Caco-2 (cell line): Measurements from ENCODE around the gene CYP24A1. TPM values are rescaled to one million over a fixed set of nuclear protein-coding genes. Genes with fewer than 3 reads are reported as not detected.

ENCODE experiments used
- BruUV-seq: library from RNA; stranded (reverse); fragments of 400-500 nt; replicated peaks from 2 replicates; lab custom pipeline; 2021; lab: Mats Ljungman, UMichigan
- CTCF ChIA-PET: fragments of 300-600 bp; sonication (Branson Sonifier 250); formaldehyde crosslinking; loops from one replicate; lab custom pipeline; 2022; ENCODE audit warnings: antibody characterized with exemption; lab: Charles Lee
- POLR2A ChIA-PET: fragments of 300-600 bp; sonication (Branson Sonifier 250); formaldehyde crosslinking; loops from one replicate; lab custom pipeline; 2022; ENCODE audit warnings: antibody characterized with exemption; lab: Charles Lee
- DNase-seq, 2 experiments: peaks; one replicate each; pipeline versions ENCODE4 v3.0.0 to v3.0.0-alpha.2; 2020 to 2022
- H3K27me3 ChIP-seq: replicated peaks from 2 replicates; pipeline ENCODE4 v1.6.0; 2011; ENCODE audit warnings: low read length; ENCODE audit not compliant: control insufficient read depth, insufficient read depth
- H3K36me3 ChIP-seq: 2 replicates; pipeline ENCODE4 v1.5.1; 2011; ENCODE audit warnings: low read length; ENCODE audit not compliant: control insufficient read depth, insufficient read depth
- H3K4me1 ChIP-seq: fragments of 250-450 bp; sonication (Bioruptor Pico); 2 replicates; pipeline ENCODE4 v1.5.1; 2020; ENCODE audit warnings: mild to moderate bottlenecking
- H3K4me3 ChIP-seq: 2 replicates; pipeline ENCODE4 v1.5.1; 2011; ENCODE audit warnings: low read depth, mild to moderate bottlenecking, control low read depth, low read length
- H3K9me3 ChIP-seq: fragments of 250-450 bp; sonication (Bioruptor Pico); 2 replicates; pipeline ENCODE4 v1.5.1; 2020; ENCODE audit warnings: mild to moderate bottlenecking, moderate library complexity
- H3K27ac Mint-ChIP-seq: one replicate; pipeline ENCODE4 v1.8.0; 2022; ENCODE audit warnings: mixed read lengths; ENCODE audit not compliant: unreplicated experiment
- H3K27me3 Mint-ChIP-seq: one replicate; pipeline ENCODE4 v1.8.0; 2022; ENCODE audit warnings: mixed read lengths; ENCODE audit not compliant: insufficient read depth, unreplicated experiment
- H3K36me3 Mint-ChIP-seq: one replicate; pipeline ENCODE4 v1.8.0; 2022; ENCODE audit warnings: mild to moderate bottlenecking, mixed read lengths; ENCODE audit not compliant: insufficient read depth, unreplicated experiment
- H3K4me1 Mint-ChIP-seq: one replicate; pipeline ENCODE4 v1.8.0; 2022; ENCODE audit warnings: low read depth, mixed read lengths; ENCODE audit not compliant: unreplicated experiment
- H3K4me3 Mint-ChIP-seq: one replicate; pipeline ENCODE4 v1.8.0; 2022; ENCODE audit warnings: mild to moderate bottlenecking, moderate library complexity, mixed read lengths; ENCODE audit not compliant: unreplicated experiment
- H3K9me3 Mint-ChIP-seq: one replicate; pipeline ENCODE4 v1.8.0; 2022; ENCODE audit warnings: mixed read lengths; ENCODE audit not compliant: unreplicated experiment
- CTCF ChIP-seq, 2 experiments: fragments of 200-600 bp in 1 of 2; IDR thresholded peaks; 1 replicate in 1 of 2; 2 replicates in 1 of 2; pipeline versions ENCODE4 v1.5.1 to v1.8.0; 2011 to 2022; ENCODE audit warnings: antibody characterized with exemption in 1 of 2, control low read depth in 1 of 2, inconsistent platforms in 1 of 2, low read depth in 1 of 2, low read length in 1 of 2, mild to moderate bottlenecking in 1 of 2, moderate library complexity in 1 of 2; ENCODE audit not compliant: insufficient read depth in 1 of 2, severe bottlenecking in 1 of 2, unreplicated experiment in 1 of 2
- intact Hi-C: fragments of 100-400 bp; cut with micrococcal nuclease; formaldehyde crosslinking; loops from one replicate; pipeline ENCODE4 v1.10.0; 2022; ENCODE audit not compliant: unreplicated experiment
- total RNA-seq: library from RNA; stranded (reverse); gene quantifications from 2 replicates; pipeline ENCODE4 v1.2.3, GENCODE V29; 2022

Gene CYP24A1
- total RNA-seq, 1 experiment from 2014 or later = 3.7 TPM

- Histone ChIP-seq H3K36me3 (no peaks in the 10 kb centered on the region), H3K4me1 (peaks cover 13% of the 10 kb centered on the region; the same call in 1 of the 2 replicates), H3K27me3 (no peaks in the 10 kb centered on the region), H3K4me3 (no peak overlapping the region), H3K9me3 (no peaks in the 10 kb centered on the region)
- H3K9me3 Mint-ChIP-seq = no peaks in the 10 kb centered on the region
- BruUV-seq = no TSS peak
- CTCF ChIA-PET = no interaction called here
- peak in 1 of 2 experiments; percentile 67 for DNase-seq
- intact Hi-C loops = no loop called here
- peaks cover 7% of the 10 kb centered on the region for H3K4me1 Mint-ChIP-seq
- no peak for TF ChIP-seq CTCF (IDR thresholded peaks at IDR 0.05; ENCODE audit: insufficient read depth in 1 of 2, low read depth in 1 of 2, low read length in 1 of 2, severe bottlenecking in 1 of 2, unreplicated experiment in 1 of 2)
- no peak overlapping the region for H3K27ac Mint-ChIP-seq
- POLR2A ChIA-PET = no interaction called here
- peaks cover 4% of the 10 kb centered on the region for H3K27me3 Mint-ChIP-seq
- no peaks in the 10 kb centered on the region for H3K36me3 Mint-ChIP-seq
- no peak overlapping the region for H3K4me3 Mint-ChIP-seq
These were observed 24.6 kb downstream of the CYP24A1 start for GRCh38 chr20:54148947-54149764.

- no peak for TF ChIP-seq CTCF (IDR thresholded peaks at IDR 0.05; ENCODE audit: insufficient read depth in 1 of 2, low read depth in 1 of 2, low read length in 1 of 2, severe bottlenecking in 1 of 2, unreplicated experiment in 1 of 2)
- no peak for DNase-seq
- Mint-ChIP-seq H3K9me3 (no peaks in the 10 kb centered on the region), H3K36me3 (no peaks in the 10 kb centered on the region), H3K27me3 (peaks cover 4% of the 10 kb centered on the region), H3K27ac (no peak overlapping the region), H3K4me1 (peaks cover 7% of the 10 kb centered on the region), H3K4me3 (no peak overlapping the region)
- Histone ChIP-seq H3K27me3 (no peaks in the 10 kb centered on the region), H3K36me3 (no peaks in the 10 kb centered on the region), H3K4me1 (peaks cover 21% of the 10 kb centered on the region), H3K9me3 (no peaks in the 10 kb centered on the region), H3K4me3 (no peak overlapping the region)
- intact Hi-C loops = no loop called here
- ChIA-PET POLR2A (no interaction called here), CTCF (no interaction called here)
- BruUV-seq = no TSS peak
These were observed 27.1 kb downstream of the CYP24A1 start for GRCh38 chr20:54146672-54147071.

- H3K4me1 ChIP-seq = peaks cover 38% of the 10 kb centered on the region
- POLR2A ChIA-PET = no interaction called here
- intact Hi-C loops = no loop called here
These were observed 28.9 kb downstream of the CYP24A1 start for GRCh38 chr20:54144847-54145414.

More at GRCh38 chr20:54144847-54145414, 28.9 kb downstream of the CYP24A1 start:
- Mint-ChIP-seq H3K27ac (no peak overlapping the region), H3K27me3 (peaks cover 4% of the 10 kb centered on the region), H3K4me1 (peaks cover 11% of the 10 kb centered on the region), H3K9me3 (no peaks in the 10 kb centered on the region), H3K4me3 (no peak overlapping the region), H3K36me3 (no peaks in the 10 kb centered on the region)
- BruUV-seq = no TSS peak
- no peaks in the 10 kb centered on the region for H3K27me3 ChIP-seq
- CTCF ChIA-PET = no interaction called here
- no peak for DNase-seq
- H3K4me3 ChIP-seq = no peak overlapping the region
- no peaks in the 10 kb centered on the region for H3K9me3 ChIP-seq
- TF ChIP-seq CTCF (IDR thresholded peaks at IDR 0.05; ENCODE audit: insufficient read depth in 1 of 2, low read depth in 1 of 2, low read length in 1 of 2, severe bottlenecking in 1 of 2, unreplicated experiment in 1 of 2) = no peak
- H3K36me3 ChIP-seq = no peaks in the 10 kb centered on the region
